Endodermal cell (in vitro differentiated cells): ENCODE measurements around the gene STX12. TPM values are rescaled to one million over a fixed set of nuclear protein-coding genes. Genes with fewer than 3 reads are reported as not detected.
A peak's percentile ranks its signal among the peaks of the same experiment; 100 is the strongest.

Experiments
- DNase-seq: peaks from one replicate; pipeline ENCODE4 v3.0.0-alpha.2; 2017
- H3K27ac ChIP-seq: 2 replicates; pipeline ENCODE4 v1.5.1; 2013; ENCODE audit warnings: mild to moderate bottlenecking, low read depth, low read length, moderate library complexity
- H3K27me3 ChIP-seq: 2 replicates; pipeline ENCODE4 v1.6.1; 2013; ENCODE audit warnings: mild to moderate bottlenecking, low read length, moderate library complexity; ENCODE audit not compliant: insufficient read depth, control insufficient read depth, poor library complexity, severe bottlenecking
- H3K36me3 ChIP-seq: 2 replicates; pipeline ENCODE4 v1.7.0; 2013; ENCODE audit warnings: mild to moderate bottlenecking, low read length, moderate library complexity; ENCODE audit not compliant: control insufficient read depth, insufficient read depth
- H3K4me1 ChIP-seq: one replicate; pipeline ENCODE4 v1.7.0; 2013; ENCODE audit warnings: low read length; ENCODE audit not compliant: control insufficient read depth, insufficient read depth
- H3K4me3 ChIP-seq: 2 replicates; pipeline ENCODE4 v1.5.1; 2013; ENCODE audit warnings: mild to moderate bottlenecking, low read length, moderate library complexity
- H3K9ac ChIP-seq: 2 replicates; pipeline ENCODE4 v1.6.1; 2013; ENCODE audit warnings: mild to moderate bottlenecking, low read length, moderate library complexity; ENCODE audit not compliant: poor library complexity, severe bottlenecking; ENCODE audit errors: extremely low read depth
- H3K9me3 ChIP-seq: 2 replicates; pipeline ENCODE4 v1.6.1; 2013; ENCODE audit warnings: mild to moderate bottlenecking, low read length, moderate library complexity; ENCODE audit not compliant: control insufficient read depth
- H3K27ac Mint-ChIP-seq: 2 replicates; pipeline ENCODE4 v1.8.0; 2020; ENCODE audit warnings: mixed read lengths
- H3K27me3 Mint-ChIP-seq: 2 replicates; pipeline ENCODE4 v1.8.0; 2021; ENCODE audit warnings: mild to moderate bottlenecking, mixed read lengths; ENCODE audit not compliant: insufficient read depth
- H3K36me3 Mint-ChIP-seq: 2 replicates; pipeline ENCODE4 v1.8.0; 2020; ENCODE audit warnings: low read depth, mixed read lengths
- H3K4me1 Mint-ChIP-seq: 2 replicates; pipeline ENCODE4 v1.8.0; 2020; ENCODE audit warnings: mixed read lengths
- H3K4me3 Mint-ChIP-seq: 2 replicates; pipeline ENCODE4 v1.8.0; 2020; ENCODE audit warnings: mild to moderate bottlenecking, moderate library complexity, mixed read lengths
- H3K9me3 Mint-ChIP-seq: 2 replicates; pipeline ENCODE4 v1.8.0; 2020; ENCODE audit warnings: mild to moderate bottlenecking, mixed read lengths
- WGBS, 2 experiments: methylation state at CpG; one replicate each; pipeline versions ENCODE4 v1.1.5 to v1.1.7; 2013; ENCODE audit warnings: missing lambda C conversion rate in 2 of 2, mixed read lengths in 1 of 2; ENCODE audit not compliant: insufficient coverage in 1 of 2, insufficient read length in 1 of 2; 5-methylcytosine and 5-hydroxymethylcytosine counted together
- total RNA-seq, 2 donors: library from RNA; stranded (reverse); fragmentation: NEBNext Ultra II Directional in 1 of 2; extraction: Animal tissue kit (Norgen Biotek cat#: 25700) in 1 of 2; gene quantifications; 2 replicates in 1 of 2; 3 replicates in 1 of 2; pipeline ENCODE4 v1.2.1, GENCODE V29; 2021
- TF ChIP-seq, protein P1 (sequence below): fragments of 200-600 bp; sonication (generic); conservative IDR thresholded peaks from 2 replicates; pipeline ENCODE4 v1.5.0; 2021; ENCODE audit warnings: antibody characterized with exemption, mild to moderate bottlenecking

STX12 gene
- total RNA-seq, 2 donors from 2014 or later: 19.5 to 23.3 TPM

DNA sequence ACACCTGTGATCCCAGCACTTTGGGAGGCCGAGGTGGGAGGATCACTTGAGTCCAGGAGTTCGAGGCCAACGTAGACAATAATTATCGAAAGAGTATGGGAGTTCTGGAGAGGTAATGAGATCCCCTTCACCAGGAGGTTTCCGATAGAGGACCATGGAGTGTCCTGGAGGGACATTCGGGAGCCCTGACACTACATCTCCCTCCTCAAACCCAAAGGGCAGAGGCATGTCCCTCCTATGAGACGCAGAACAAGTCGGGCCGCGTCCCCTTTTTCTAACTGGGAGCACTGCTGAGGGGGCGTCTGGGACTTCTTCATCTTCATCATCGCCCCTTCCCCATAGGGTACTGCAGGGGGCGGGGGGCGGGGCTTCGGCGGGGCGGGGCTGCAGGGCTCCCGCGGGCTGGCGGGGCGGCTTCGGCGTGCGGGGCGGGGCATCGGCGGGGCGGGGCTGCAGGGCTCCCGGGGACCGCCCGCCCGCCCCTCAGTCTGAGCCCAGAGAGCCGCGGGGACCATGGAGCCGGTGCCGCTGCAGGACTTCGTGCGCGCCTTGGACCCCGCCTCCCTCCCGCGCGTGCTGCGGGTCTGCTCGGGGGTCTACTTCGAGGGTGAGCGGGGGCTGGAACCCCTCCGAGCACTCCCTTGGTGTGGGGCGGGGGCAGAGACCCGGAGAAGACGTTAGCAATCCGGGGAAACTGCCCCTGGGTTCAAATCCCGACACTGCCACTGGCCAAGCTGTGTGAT lies 99.2 kb downstream of the STX12 start, which contains the start of gene THEMIS2:
THEMIS2 (plus strand) TSS at position 486 of the 743 bp plus-strand sequence; CDS start at position 514, 28 bp downstream.
- Histone ChIP-seq H3K9me3 (no peaks in the 10 kb centered on the region), H3K4me1 (no peaks in the 10 kb centered on the region), H3K36me3 (no peaks in the 10 kb centered on the region), H3K9ac (peak within 1 kb of the TSS; percentile 44), H3K4me3 (peak within 1 kb of the TSS; percentile 83), H3K27me3 (no peaks in the 10 kb centered on the region), H3K27ac (no peak within 1 kb of the TSS)
- Mint-ChIP-seq H3K36me3 (peaks cover 2% of the 10 kb centered on the region), H3K27ac (peak within 1 kb of the TSS; percentile 1), H3K27me3 (peaks cover 8% of the 10 kb centered on the region), H3K4me1 (peaks cover 4% of the 10 kb centered on the region), H3K9me3 (no peaks in the 10 kb centered on the region), H3K4me3 (peak within 1 kb of the TSS; percentile 76)
- DNase-seq: peak; percentile 93
- WGBS, 2 experiments: 11 to 16% methylated on average over 17 to 53 of the region's 53 CpGs
- TF ChIP-seq, protein P1, sequence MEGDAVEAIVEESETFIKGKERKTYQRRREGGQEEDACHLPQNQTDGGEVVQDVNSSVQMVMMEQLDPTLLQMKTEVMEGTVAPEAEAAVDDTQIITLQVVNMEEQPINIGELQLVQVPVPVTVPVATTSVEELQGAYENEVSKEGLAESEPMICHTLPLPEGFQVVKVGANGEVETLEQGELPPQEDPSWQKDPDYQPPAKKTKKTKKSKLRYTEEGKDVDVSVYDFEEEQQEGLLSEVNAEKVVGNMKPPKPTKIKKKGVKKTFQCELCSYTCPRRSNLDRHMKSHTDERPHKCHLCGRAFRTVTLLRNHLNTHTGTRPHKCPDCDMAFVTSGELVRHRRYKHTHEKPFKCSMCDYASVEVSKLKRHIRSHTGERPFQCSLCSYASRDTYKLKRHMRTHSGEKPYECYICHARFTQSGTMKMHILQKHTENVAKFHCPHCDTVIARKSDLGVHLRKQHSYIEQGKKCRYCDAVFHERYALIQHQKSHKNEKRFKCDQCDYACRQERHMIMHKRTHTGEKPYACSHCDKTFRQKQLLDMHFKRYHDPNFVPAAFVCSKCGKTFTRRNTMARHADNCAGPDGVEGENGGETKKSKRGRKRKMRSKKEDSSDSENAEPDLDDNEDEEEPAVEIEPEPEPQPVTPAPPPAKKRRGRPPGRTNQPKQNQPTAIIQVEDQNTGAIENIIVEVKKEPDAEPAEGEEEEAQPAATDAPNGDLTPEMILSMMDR: no peak

DNA sequence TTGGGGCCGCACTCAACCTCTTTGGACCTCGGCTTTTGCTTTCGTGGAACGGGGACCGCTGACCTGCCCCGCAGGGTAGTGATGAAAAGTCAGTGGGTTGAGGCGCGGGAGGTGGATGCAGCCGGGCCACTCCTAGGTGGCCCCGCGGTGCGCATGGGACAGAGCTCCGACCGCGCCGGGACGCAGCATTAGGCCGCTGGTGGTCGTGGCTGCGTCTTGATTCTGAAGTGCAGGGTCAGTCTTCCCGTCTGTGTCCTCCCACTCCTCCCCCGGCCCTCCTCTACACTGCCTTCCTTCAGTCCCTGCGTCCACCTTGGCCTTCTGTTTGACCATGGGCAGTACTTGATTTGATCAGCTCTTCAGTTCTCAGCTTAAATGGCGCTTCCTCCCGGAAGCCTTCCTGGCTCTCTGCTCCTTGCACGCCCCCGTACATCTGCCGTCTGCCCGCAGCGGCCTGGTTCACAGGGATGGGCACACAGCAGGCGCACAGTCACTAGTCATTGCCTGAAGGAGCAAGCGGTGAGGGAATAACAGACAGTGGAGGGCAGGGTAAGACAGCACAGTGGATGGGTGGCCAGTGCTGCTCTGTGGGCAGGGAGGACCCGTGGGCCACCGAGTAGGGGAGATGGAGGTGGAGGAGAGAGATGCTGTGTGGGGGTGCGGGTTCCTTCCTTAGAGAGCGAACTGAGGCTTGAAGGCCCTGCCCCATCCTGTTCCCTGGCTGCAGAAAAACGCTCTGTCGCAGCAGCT lies 100.0 kb downstream of the STX12 start:
- Mint-ChIP-seq H3K36me3 (peaks cover 2% of the 10 kb centered on the region), H3K27me3 (peaks cover 8% of the 10 kb centered on the region), H3K4me1 (peaks cover 4% of the 10 kb centered on the region), H3K9me3 (no peaks in the 10 kb centered on the region), H3K27ac (peak overlapping the region; percentile 1), H3K4me3 (peak overlapping the region; percentile 76)
- no peak overlapping the region for H3K27ac ChIP-seq
- no peaks in the 10 kb centered on the region for H3K9me3 ChIP-seq
- no peaks in the 10 kb centered on the region for H3K36me3 ChIP-seq
- no peaks in the 10 kb centered on the region for H3K4me1 ChIP-seq
- peak overlapping the region; percentile 44 for H3K9ac ChIP-seq
- H3K4me3 ChIP-seq: peak overlapping the region; percentile 83
- no peaks in the 10 kb centered on the region for H3K27me3 ChIP-seq
- TF ChIP-seq, protein P1: no peak
- 17 to 27% methylated on average over 35 to 38 of the region's 38 CpGs for WGBS, 2 experiments
- DNase-seq: peak; percentile 76

DNA sequence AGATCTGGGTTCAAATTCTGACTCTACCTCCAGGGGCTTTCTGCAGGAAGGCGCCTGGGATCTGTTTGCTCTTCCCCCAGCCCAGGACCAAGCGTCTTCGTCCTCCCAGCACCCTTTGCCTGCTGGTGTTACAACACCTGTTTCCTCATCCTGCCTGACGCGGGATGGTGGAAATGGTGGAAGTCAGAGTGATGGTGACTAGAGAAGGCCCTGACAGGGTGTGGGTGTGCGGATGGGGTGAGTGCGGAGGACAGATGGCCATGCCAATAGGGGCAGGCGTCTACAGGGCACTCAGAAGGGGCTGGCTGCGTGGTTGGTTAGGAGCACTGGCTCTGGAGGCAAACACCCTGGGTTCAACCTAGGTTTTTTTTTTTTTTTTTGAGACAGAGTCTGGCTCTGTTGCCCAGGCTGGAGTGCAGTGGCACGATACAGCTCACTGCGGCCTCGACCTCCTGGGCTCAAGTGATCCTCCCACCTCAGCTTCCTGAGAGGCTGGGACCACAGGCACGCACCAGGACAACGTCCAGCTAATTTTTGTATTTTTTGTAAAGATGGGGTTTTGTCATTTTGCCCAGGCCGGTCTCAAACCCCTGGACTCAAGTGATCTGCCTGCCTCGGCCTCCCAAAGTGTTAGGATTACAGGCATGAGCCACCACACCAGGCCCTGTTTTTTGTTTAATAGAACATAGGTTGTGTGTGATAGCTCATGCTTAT lies 100.8 kb downstream of the STX12 start:
- peaks cover 8% of the 10 kb centered on the region for H3K27me3 Mint-ChIP-seq
- no peak overlapping the region for H3K27ac ChIP-seq
- H3K9me3 ChIP-seq: no peaks in the 10 kb centered on the region
- H3K9ac ChIP-seq: no peak overlapping the region
- H3K9me3 Mint-ChIP-seq: no peaks in the 10 kb centered on the region
- H3K36me3 ChIP-seq: no peaks in the 10 kb centered on the region
- no peaks in the 10 kb centered on the region for H3K4me1 ChIP-seq
- H3K4me1 Mint-ChIP-seq: peaks cover 4% of the 10 kb centered on the region
- WGBS, 2 experiments: 62 to 91% methylated on average over 3 to 16 of the region's 16 CpGs
- H3K4me3 ChIP-seq: no peak overlapping the region
- H3K36me3 Mint-ChIP-seq: peaks cover 2% of the 10 kb centered on the region
- no peak for DNase-seq
- no peaks in the 10 kb centered on the region for H3K27me3 ChIP-seq
- TF ChIP-seq, protein P1: no peak
- no peak overlapping the region for H3K27ac Mint-ChIP-seq
- peak overlapping the region; percentile 76 for H3K4me3 Mint-ChIP-seq
